LNCAP (cell line): ENCODE measurements around the gene WNK4.

Experiments used
- CTCF ChIP-seq: fragments of 450-650 bp; IDR thresholded peaks from 2 replicates; pipeline ENCODE4 v1.5.1; 2017; ENCODE audit warnings: mild to moderate bottlenecking

Gene WNK4

GRCh38 chr17:42797067-42798007, 16.9 kb downstream of the WNK4 start:
- TF ChIP-seq CTCF = no peak

DNA sequence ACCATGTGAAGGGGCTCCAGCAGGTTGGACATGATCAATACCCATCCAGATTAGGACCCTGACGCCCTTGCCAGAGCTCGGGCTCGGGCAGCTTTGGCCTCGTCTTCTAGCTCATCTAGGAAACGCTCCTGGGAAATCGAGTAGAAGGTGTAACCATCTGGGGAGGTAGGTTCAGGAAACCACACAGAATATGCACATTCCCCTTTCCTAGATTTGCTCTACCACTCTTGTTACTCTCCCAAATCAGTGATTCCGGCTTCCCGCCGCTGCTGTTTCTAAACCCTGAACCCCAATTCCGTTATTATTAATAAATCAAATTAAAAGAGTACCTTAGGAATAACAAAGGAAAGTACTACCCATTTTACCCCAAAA, 17.6 kb downstream of the WNK4 start:
- TF ChIP-seq CTCF = no peak

- TF ChIP-seq CTCF = no peak
Observed at GRCh38 chr17:42798383-42799380, 18.3 kb downstream of the WNK4 start, which contains the start of the genes CNTD1 and COA3. Gene CNTD1 (plus strand): TSS chr17:42798861. CDS start chr17:42799068, 207 bp downstream. Gene COA3 (minus strand): TSS chr17:42798704. CDS start chr17:42798681, 23 bp downstream.

- TF ChIP-seq CTCF = no peak
Observed at GRCh38 chr17:42803074-42803883, 22.9 kb downstream of the WNK4 start.

DNA sequence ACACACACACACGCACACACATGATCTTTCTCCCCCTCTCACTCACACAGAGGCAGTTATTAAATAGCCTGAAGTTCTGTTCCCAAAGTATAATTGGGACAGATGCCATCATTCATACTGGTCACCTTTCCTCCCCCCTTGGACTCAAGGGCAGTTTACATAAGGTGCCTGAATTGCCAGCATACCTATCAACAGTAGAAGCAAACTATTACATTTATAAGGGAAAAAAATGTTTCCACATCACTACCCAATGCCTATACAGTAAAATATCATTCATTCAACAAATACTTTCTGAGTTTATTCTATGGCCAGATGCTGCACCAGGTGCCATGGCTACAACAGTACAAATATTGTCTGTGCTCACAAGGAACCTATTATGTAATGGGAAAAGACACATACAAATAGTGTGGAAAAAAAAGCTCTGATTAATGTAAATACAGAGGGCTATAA, 24.5 kb downstream of the WNK4 start:
- TF ChIP-seq CTCF = no peak

GRCh38 chr17:42806249-42806648, 25.8 kb downstream of the WNK4 start:
- TF ChIP-seq CTCF = no peak
